Measurements from ENCODE around the gene ADRA2B.
A peak's percentile ranks its signal among the peaks of the same experiment; 100 is the strongest.
"Not testable (repeated sequence)": the region's sequence is repeated elsewhere in the genome, so short reads cannot be mapped to it uniquely, and the experiment has no call there.

Gene ADRA2B

GRCh38 chr2:96065381-96065930, 50.9 kb downstream of the ADRA2B start:
- DNase-seq = no peak

GRCh38 chr2:96064760-96065159, 51.6 kb downstream of the ADRA2B start:
- not testable (repeated sequence) for DNase-seq

DNA sequence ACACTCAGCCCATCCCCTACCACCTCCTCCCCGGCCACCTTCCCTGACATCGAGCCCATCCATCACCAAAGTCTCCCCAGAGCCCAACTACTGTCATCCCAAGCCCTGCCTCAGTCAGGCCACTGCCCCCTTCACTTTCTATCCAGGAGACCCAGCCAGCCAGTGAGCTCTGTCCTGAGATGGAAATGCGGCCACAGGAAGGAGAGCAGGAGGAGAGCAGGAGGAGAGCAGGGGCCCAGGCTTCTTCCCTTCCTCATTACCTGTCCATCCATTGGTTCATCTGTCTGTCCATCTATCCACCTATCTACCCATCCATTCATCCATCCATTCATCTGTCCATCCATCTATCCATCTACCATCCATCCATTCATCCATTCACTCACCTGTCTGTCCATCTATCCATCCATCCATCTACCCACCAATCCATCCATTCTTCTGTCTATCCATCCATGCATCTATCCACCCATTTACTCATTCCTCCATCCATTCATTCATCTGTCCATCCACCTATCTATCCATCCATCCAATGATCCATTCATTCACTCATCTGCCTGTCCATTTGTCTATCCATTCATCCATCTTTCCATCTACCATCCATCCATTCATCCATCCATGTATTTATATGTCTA, 52.2 kb downstream of the ADRA2B start:
- not testable (repeated sequence) for DNase-seq

DNA sequence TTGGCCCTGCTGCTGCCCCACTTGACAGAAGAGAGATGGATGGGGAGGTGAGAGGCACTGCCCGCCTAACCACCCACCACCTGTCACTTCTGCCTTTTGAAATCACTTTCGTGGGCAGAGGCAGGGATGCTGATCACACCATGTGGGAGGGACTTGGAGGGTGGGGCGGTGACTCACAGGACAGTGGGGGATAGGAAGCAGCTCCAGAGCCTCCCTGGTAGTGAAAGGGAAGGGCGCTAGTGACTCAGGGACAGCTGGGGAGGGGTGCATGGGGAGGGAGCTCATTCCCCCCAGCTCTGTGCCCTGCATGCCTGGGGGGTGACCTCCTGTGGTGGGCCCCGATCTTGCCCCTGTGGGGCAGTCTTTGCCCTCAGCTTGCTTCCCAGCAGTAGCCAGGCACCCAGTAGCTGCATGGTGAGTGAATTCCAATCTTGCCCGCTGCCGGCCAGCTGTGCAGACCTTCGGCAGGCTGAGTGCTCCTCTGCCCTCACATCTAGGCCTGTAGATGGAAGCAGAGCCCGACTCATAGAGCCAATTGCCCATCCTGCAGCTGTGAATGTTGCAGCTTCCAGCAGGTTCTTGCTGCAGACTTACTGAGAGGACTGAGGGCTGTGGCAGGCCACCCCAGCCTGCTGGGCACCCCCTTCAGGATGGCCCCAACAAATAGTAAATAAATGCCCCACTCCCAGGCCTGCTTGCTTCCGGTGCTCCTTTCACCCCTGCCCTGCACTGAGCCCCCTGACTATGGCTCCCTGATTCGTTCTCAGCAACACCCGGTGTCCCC, 53.1 kb downstream of the ADRA2B start:
- DNase-seq = peak; percentile 59

Measured in fibroblast of skin of right biceps (primary cell).